ENCODE data around the gene FGD2. TPM values are rescaled to one million over a fixed set of nuclear protein-coding genes. Genes with fewer than 3 reads are reported as not detected.

The FGD2 gene
- total RNA-seq, 1 experiment from 2014 or later, result 0.13 TPM

DNA sequence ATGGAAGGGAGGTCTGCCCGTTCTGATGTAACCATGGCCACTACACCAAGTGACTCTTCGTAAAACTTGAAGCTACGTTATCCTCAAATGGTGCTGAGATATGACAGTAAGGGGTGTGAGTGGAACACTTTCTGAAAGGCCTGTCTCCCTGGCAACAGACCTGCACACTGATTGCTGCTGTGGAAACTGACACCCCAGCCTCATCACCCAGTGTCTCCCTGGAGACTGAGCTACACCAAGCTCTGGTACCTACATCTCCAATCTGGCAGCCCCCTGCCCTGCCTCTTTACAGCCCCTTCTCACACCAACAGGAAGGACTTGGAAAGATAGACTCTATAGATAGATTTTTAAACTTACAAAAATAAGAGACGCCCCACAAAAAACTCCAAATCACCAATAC lies 37.7 kb upstream of the FGD2 start:
- Histone ChIP-seq H3K4me1 (ENCODE audit: insufficient read depth, low read length) (no peaks in the 10 kb centered on the region), H2BK20ac (ENCODE audit: low read depth, low read length, poor library complexity, severe bottlenecking) (no peak overlapping the region), H3K27me3 (ENCODE audit: insufficient read depth, low read length) (no peaks in the 10 kb centered on the region), H2BK15ac (ENCODE audit: low read depth, low read length) (no peak overlapping the region), H2BK120ac (ENCODE audit: low read depth, low read length, poor library complexity, severe bottlenecking) (no peak overlapping the region), H3K4me2 (ENCODE audit: insufficient read depth, insufficient read length, low read length) (no peak overlapping the region), H3K79me2 (ENCODE audit: insufficient read depth, low read length) (no peaks in the 10 kb centered on the region), H3K27ac (ENCODE audit: insufficient read length, low read depth, low read length) (no peak overlapping the region), H2BK12ac (ENCODE audit: insufficient read length, low read depth, low read length) (no peak overlapping the region), H3T11ph (ENCODE audit: low read length) (no peak overlapping the region), H3K9me3 (ENCODE audit: control insufficient read depth, low read depth, low read length) (no peaks in the 10 kb centered on the region), H3K18ac (ENCODE audit: insufficient read length, low read depth, low read length) (no peak overlapping the region), H2BK5ac (ENCODE audit: insufficient read length, low read length) (no peak overlapping the region), H4K5ac (ENCODE audit: insufficient read length, low read depth, low read length) (no peak overlapping the region), H4K20me1 (ENCODE audit: control insufficient read depth, insufficient read depth, insufficient read length) (no peaks in the 10 kb centered on the region), H3K56ac (ENCODE audit: insufficient read length, low read depth, low read length) (no peak overlapping the region), H2AFZ (ENCODE audit: low read length) (no peak overlapping the region), H3K23ac (ENCODE audit: insufficient read length, low read depth, low read length) (no peak overlapping the region), H3K9ac (ENCODE audit: extremely low read depth, insufficient read length, low read length) (no peak overlapping the region), H3K79me1 (ENCODE audit: insufficient read depth, low read depth, low read length, poor library complexity, severe bottlenecking) (no peaks in the 10 kb centered on the region), H4K91ac (ENCODE audit: insufficient read length, low read depth, low read length) (no peak overlapping the region), H3K4ac (ENCODE audit: low read depth, low read length) (no peak overlapping the region), H4K8ac (replicated peaks; ENCODE audit: insufficient read length, low read depth, low read length) (no peak overlapping the region), H3K14ac (ENCODE audit: insufficient read depth, low read length) (no peak overlapping the region), H3K23me2 (ENCODE audit: insufficient read length, low read depth, low read length, poor library complexity, severe bottlenecking) (no peaks in the 10 kb centered on the region), H2AK5ac (ENCODE audit: insufficient read length, low read length) (no peak overlapping the region)
- H3K27me3 Mint-ChIP-seq (ENCODE audit: low read depth), result no peaks in the 10 kb centered on the region
- no CpG with 5 or more reads among the region's 4 CpGs for WGBS (ENCODE audit: extremely low coverage, insufficient read length, low lambda C conversion rate)
- H3K4me3 Mint-ChIP-seq, result no peak overlapping the region
- no peak overlapping the region; a peak in 1 of 7 replicates for H3K27ac Mint-ChIP-seq
- peaks cover 28 to 61% (median 51%) of the 10 kb centered on the region in 3 experiments for H3K36me3 Mint-ChIP-seq (ENCODE audit: insufficient read depth in 1 of 3, low read depth in 3 of 3)
- TF ChIP-seq, protein P1, sequence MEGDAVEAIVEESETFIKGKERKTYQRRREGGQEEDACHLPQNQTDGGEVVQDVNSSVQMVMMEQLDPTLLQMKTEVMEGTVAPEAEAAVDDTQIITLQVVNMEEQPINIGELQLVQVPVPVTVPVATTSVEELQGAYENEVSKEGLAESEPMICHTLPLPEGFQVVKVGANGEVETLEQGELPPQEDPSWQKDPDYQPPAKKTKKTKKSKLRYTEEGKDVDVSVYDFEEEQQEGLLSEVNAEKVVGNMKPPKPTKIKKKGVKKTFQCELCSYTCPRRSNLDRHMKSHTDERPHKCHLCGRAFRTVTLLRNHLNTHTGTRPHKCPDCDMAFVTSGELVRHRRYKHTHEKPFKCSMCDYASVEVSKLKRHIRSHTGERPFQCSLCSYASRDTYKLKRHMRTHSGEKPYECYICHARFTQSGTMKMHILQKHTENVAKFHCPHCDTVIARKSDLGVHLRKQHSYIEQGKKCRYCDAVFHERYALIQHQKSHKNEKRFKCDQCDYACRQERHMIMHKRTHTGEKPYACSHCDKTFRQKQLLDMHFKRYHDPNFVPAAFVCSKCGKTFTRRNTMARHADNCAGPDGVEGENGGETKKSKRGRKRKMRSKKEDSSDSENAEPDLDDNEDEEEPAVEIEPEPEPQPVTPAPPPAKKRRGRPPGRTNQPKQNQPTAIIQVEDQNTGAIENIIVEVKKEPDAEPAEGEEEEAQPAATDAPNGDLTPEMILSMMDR (conservative IDR thresholded peaks at IDR 0.05), result no peak
- peaks cover 9 to 10% of the 10 kb centered on the region in 2 experiments for H3K4me1 Mint-ChIP-seq
- H3K9me3 Mint-ChIP-seq, result no peaks in the 10 kb centered on the region
- DNase-seq, result no peak
